T-helper 17 cell (primary cell): Measurements from ENCODE around the gene COX8A. TPM values are rescaled to one million over a fixed set of nuclear protein-coding genes. Genes with fewer than 3 reads are reported as not detected.

Experiments
- ATAC-seq: fragments of 150-1000 bp; cut with Tn5 transposase; 2 replicates; pipeline ENCODE4 v1.10.0; 2021; ENCODE audit warnings: mild to moderate bottlenecking, moderate library complexity
- DNase-seq, 3 donors: peaks; one replicate each; pipeline versions ENCODE4 v3.0.0 to v3.0.0-alpha.2; 2020 to 2021
- H3K9me3 ChIP-seq: one replicate; pipeline ENCODE4 v1.7.0; 2013; ENCODE audit warnings: low read length, mild to moderate bottlenecking; ENCODE audit not compliant: control insufficient read depth, poor library complexity, severe bottlenecking
- H3K27ac Mint-ChIP-seq: one replicate; pipeline ENCODE4 v1.8.0; 2022; ENCODE audit warnings: mild to moderate bottlenecking, moderate library complexity, mixed read lengths
- H3K27me3 Mint-ChIP-seq: one replicate; pipeline ENCODE4 v1.8.0; 2022; ENCODE audit warnings: mixed read lengths
- H3K36me3 Mint-ChIP-seq: one replicate; pipeline ENCODE4 v1.8.0; 2022; ENCODE audit warnings: low read depth, mixed read lengths
- H3K4me1 Mint-ChIP-seq: one replicate; pipeline ENCODE4 v1.8.0; 2022; ENCODE audit warnings: mild to moderate bottlenecking, mixed read lengths
- H3K4me3 Mint-ChIP-seq: one replicate; pipeline ENCODE4 v1.8.0; 2022; ENCODE audit warnings: mild to moderate bottlenecking, moderate library complexity, mixed read lengths
- total RNA-seq, 4 donors: library from RNA in 2 of 4; stranded (reverse) in 2 of 4; gene quantifications; one replicate each; pipeline ENCODE4 v1.2.3 and lab custom pipeline; 2022 to 2026

COX8A gene, protein sequence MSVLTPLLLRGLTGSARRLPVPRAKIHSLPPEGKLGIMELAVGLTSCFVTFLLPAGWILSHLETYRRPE
- total RNA-seq (100 to 1,000 TPM; 108 to 129 TPM), total RNA-seq (lab: John Stamatoyannopoulos, UW) (17.9 to 38.2 reads per million in 2 donors)

DNA sequence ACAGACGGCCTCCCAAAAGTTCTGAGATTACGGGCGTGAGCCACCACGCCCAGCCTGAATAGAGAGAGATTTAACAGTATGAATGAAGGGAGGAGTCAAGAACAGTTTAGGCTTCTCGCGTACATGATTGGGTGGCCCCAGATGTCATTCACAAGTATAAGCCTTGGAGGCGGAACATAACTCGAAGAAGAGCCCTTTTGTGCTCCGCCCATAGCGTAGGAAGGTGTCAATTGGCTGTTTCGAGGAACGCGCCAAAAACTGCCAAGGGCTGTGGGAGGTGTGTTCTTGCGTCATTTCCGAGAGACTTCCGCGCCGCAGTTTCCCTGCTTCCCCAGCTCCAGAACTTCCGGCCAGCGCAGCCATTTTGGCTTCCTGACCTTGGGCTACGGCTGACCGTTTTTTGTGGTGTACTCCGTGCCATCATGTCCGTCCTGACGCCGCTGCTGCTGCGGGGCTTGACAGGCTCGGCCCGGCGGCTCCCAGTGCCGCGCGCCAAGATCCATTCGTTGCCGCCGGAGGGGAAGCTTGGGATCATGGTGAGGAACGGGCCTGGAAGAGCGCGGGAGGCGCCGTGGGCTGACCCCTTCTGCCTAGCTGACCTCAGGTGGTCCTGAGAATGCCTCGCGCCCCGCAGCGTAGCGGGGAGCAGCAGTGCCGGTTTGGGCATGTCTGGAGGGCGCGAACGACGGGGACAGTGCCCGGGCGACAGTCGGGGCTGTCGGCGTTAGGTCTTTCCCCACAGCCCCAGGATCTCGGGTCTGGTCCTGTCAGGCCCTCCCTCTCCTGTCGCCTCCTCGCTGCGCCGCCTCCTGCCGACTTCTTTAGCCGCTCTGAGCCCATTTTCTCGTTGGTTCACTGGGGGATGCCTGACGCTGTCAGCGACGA lies at the start of gene COX8A:
Gene COX8A, plus strand, starts transcription at position 362 of the 885 bp plus-strand sequence. Its CDS starts 61 bp downstream, at position 423.
- Mint-ChIP-seq H3K27me3 (peaks cover 3% of the 10 kb centered on the region), H3K4me1 (peaks cover 21% of the 10 kb centered on the region), H3K36me3 (no peaks in the 10 kb centered on the region), H3K27ac (peak within 1 kb of the TSS; percentile 95), H3K4me3 (peak within 1 kb of the TSS; percentile 99)
- ATAC-seq (peak; percentile 99), DNase-seq (peak; percentile 81 to 90 (median 85))
- no peaks in the 10 kb centered on the region for H3K9me3 ChIP-seq

DNA sequence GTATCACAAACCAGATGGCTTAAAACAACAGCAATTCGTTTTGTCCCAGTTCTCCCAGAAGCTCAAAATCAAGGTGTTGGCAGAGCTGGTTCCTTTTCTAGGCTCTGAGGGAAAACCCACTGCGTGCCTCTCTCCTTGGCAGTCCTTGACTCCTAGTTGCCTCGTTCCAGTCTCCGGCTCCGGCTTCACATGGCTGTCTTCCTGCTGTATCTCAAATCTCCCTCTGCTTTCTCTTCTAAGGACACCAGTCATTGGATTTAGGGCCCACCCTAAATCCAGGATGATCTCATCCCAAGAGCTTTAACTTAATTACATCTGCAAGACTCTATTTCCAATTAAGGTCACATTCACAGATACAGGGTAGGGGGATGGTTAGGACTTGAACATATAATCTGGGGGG lies 44.8 kb upstream of the COX8A start:
- ATAC-seq = no peak
- Mint-ChIP-seq H3K27ac (no peak overlapping the region), H3K27me3 (no peaks in the 10 kb centered on the region), H3K36me3 (no peaks in the 10 kb centered on the region), H3K4me1 (peaks cover 3% of the 10 kb centered on the region), H3K4me3 (no peak overlapping the region)
- DNase-seq = no peak
- no peaks in the 10 kb centered on the region for H3K9me3 ChIP-seq

DNA sequence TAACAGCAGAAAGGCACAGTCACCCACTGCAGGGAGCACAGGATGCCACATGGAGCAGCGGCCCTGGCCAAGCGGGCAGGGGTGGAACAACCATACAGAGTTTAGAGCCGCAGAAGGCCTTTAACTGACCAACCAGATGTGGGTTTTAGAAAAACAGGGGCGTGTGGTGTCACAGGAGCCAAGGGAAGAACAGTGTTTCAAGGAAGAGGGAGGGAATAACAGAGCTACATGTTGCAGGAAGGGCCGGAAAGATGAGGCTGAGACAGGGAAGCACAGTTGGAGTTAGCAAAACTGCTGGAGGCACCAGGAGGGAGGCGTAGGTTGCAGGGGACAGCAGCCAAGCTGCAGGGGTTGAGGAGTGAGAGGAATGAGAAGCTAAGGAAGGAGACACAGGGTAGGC lies 43.4 kb upstream of the COX8A start:
- Mint-ChIP-seq H3K36me3 (no peaks in the 10 kb centered on the region), H3K27ac (no peak overlapping the region), H3K4me1 (peaks cover 3% of the 10 kb centered on the region), H3K27me3 (no peaks in the 10 kb centered on the region), H3K4me3 (no peak overlapping the region)
- ATAC-seq (no peak), DNase-seq (no peak)
- no peaks in the 10 kb centered on the region for H3K9me3 ChIP-seq

DNA sequence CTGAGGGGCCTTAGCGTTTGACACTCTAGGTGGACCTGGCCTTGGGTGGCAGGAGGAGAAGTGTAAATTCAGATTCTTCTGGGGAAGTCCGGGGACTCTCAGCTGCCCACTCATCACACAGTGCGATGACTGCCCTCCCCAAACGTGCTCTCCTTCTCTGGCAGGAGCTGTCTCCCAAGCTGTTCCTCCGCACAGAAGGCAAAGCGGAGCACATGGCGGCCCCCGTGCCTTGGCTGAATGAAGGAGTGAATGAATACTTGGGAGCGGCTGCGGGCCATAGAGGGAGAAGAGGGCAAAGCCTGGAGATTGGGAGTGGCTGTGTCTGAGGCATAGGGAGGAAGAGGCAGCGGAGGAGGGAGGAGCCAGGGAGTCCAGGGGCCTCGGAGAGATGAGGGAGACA lies 42.5 kb upstream of the COX8A start:
- no peaks in the 10 kb centered on the region for H3K27me3 Mint-ChIP-seq
- H3K4me3 Mint-ChIP-seq = no peak overlapping the region
- H3K27ac Mint-ChIP-seq = no peak overlapping the region
- ATAC-seq (no peak), DNase-seq (no peak)
- H3K36me3 Mint-ChIP-seq = no peaks in the 10 kb centered on the region
- H3K4me1 Mint-ChIP-seq = peaks cover 3% of the 10 kb centered on the region
- no peaks in the 10 kb centered on the region for H3K9me3 ChIP-seq

DNA sequence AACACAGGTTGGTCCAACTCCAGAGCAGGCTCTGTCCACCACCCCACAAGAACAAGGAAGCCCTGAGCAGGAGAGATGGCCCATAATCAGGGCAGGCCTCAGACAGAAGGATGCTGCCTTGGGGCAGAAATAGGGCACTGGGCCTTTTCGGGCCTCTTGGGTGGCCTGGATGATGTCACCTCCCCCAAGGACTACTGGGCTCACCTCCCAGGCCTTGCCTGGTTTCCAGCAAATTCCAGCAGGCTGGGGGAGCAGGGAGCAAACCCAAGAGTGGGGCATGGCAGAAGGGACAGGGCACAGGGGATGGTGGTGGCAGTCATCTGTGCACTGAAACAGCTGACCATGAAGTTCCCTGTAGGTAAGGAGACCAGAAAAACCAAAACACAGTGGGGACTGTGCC lies 41.0 kb upstream of the COX8A start:
- no peak for ATAC-seq
- peaks cover 10% of the 10 kb centered on the region for H3K4me1 Mint-ChIP-seq
- H3K27me3 Mint-ChIP-seq = no peaks in the 10 kb centered on the region
- DNase-seq = no peak
- no peaks in the 10 kb centered on the region for H3K36me3 Mint-ChIP-seq
- no peaks in the 10 kb centered on the region for H3K9me3 ChIP-seq
- H3K27ac Mint-ChIP-seq = no peak overlapping the region
- no peak overlapping the region for H3K4me3 Mint-ChIP-seq

DNA sequence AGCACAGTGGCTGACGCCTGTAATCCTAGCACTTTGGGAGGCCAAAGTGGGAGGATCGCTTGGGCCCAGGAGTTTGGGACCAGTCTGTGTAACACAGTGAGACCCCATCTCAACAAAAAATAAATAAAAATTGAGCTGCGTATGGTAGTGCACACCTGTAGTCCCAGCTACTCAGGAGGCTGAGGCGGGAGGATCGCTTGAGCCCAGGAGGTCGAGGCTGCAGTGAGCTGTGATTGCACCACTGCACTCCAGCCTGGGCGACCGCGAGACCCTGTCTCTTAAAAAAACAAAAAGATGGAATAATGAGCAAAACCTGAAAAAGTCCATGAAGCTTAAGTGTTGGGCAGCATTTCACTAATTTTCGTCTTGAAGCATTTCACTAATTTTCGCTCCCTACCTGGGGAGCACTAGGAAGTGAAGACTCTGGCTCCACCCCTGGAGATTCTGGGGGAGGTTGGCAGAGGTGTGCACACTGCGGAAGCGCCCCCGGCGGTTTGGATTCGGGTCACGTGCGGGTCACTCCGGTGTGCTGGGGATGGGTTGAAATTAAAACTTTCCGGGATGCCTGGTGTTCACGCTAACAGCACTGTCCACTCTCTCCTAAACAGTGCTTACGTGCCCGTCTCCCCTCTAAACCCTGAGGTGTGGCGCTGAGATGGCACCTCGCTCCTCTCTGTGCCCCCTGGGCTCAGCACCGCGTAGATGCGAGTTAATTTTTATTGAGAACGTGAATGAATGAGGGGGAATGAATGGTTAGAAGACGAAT lies 36.5 kb upstream of the COX8A start:
- DNase-seq (no peak), ATAC-seq (peak; percentile 14)
- H3K4me1 Mint-ChIP-seq = peaks cover 22% of the 10 kb centered on the region
- H3K27ac Mint-ChIP-seq = peak overlapping the region; percentile 91
- H3K27me3 Mint-ChIP-seq = no peaks in the 10 kb centered on the region
- H3K9me3 ChIP-seq = no peaks in the 10 kb centered on the region
- H3K36me3 Mint-ChIP-seq = no peaks in the 10 kb centered on the region
- H3K4me3 Mint-ChIP-seq = peak overlapping the region; percentile 96

DNA sequence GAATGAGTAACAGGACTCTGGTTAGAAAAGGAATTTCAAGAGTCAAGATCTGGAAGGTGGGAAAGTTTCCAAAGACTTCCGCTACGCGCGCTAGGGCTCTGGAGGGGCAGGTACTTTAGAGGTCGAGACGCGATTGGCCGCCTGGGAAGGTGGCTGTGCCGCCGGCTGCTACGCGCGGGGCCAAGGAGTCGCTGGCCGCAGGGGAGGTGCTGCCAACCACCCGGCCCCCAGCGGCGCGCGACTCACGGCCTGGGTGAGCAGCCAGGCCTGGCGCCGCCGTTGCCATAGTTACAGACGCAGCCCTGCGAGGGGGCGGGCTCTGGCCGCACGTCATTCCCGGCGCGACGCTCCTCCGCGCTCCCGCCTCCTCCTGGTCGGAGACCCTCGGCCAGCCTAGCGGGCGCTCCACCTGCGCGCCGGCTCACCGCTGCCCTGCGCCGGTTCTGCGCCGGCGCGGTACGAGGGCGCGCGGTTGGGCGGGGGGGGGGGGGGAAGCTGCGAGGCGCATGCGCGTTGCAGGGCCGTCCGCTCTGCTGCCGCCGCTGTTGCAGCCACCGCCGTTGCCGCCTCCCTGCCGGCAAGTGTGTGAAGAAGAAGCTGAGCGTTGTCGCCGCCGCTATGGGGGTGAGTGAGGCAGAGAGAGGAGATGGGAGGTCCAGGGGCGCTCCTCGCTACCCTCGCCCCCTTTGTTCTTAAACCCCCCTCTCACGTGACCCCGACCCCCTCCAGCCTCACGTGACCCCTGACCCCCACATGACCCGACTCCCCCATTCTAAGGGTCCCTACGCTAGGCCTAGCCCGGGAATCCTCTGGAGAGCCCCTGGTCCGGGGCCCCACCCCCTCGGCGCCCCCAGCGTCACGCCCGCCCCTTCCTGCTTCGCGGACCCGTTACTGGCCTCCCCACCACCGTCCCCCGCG lies 35.7 kb upstream of the COX8A start, which contains the start of gene NAA40:
Gene NAA40, plus strand, starts transcription at position 524 of the 918 bp plus-strand sequence. Its CDS starts 95 bp downstream, at position 619.
- no peaks in the 10 kb centered on the region for H3K27me3 Mint-ChIP-seq
- H3K36me3 Mint-ChIP-seq = no peaks in the 10 kb centered on the region
- ATAC-seq (peak; percentile 91), DNase-seq (peak; percentile 79 to 93 (median 92))
- peak within 1 kb of the TSS; percentile 91 for H3K27ac Mint-ChIP-seq
- H3K9me3 ChIP-seq = no peaks in the 10 kb centered on the region
- H3K4me1 Mint-ChIP-seq = peaks cover 22% of the 10 kb centered on the region
- H3K4me3 Mint-ChIP-seq = peak within 1 kb of the TSS; percentile 96

DNA sequence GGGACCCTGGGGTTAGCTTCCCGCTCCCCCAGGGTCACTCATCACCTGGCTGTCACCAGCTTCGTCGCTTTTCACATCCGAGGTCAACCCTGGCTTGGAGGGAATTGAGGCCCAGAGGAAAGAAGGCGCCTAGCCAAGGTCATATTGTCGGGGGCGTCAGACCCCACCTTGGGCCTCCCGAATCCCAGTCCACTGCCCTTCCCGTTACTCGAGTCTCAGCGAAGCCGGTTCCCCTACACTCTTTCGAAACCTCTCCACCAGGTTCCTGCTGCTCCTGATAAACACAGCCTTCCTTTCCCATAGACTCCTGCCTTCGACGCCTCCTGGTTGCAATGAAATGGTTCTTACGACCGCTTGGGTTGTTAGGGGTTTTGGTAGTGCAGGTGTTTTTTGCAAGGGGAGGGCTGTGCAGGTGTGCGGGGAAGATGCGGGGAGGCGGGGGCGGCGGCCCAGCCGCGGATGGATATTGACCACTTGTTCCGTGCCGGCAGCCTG lies 35.0 kb upstream of the COX8A start:
- no peak for ATAC-seq
- no peak for DNase-seq
- H3K27ac Mint-ChIP-seq = peak overlapping the region; percentile 91
- H3K27me3 Mint-ChIP-seq = no peaks in the 10 kb centered on the region
- H3K4me1 Mint-ChIP-seq = peaks cover 26% of the 10 kb centered on the region
- peak overlapping the region; percentile 96 for H3K4me3 Mint-ChIP-seq
- no peaks in the 10 kb centered on the region for H3K9me3 ChIP-seq
- H3K36me3 Mint-ChIP-seq = no peaks in the 10 kb centered on the region

DNA sequence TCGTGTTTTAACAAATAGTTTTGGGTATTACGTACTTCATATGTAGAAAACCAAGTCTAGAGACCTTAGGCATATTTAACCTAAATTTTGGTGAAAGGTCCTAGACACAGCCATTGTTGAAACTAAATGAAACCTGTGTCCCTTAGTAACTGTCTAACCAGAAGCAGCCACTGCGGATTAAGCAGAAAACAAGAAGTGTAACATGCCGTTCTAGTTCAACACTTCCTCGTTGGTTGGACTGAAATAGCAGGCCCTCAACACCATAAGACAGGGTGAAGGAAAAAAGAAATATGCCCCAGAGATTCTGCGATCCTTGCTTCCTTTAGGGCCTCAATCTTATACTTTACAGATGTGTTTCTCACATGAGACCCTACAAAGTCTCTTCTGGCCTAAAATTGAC lies 33.6 kb upstream of the COX8A start:
- Mint-ChIP-seq H3K4me3 (peak overlapping the region; percentile 28), H3K4me1 (peaks cover 27% of the 10 kb centered on the region), H3K27ac (peak overlapping the region; percentile 91), H3K27me3 (no peaks in the 10 kb centered on the region), H3K36me3 (no peaks in the 10 kb centered on the region)
- DNase-seq = no peak
- H3K9me3 ChIP-seq = no peaks in the 10 kb centered on the region
- no peak for ATAC-seq

DNA sequence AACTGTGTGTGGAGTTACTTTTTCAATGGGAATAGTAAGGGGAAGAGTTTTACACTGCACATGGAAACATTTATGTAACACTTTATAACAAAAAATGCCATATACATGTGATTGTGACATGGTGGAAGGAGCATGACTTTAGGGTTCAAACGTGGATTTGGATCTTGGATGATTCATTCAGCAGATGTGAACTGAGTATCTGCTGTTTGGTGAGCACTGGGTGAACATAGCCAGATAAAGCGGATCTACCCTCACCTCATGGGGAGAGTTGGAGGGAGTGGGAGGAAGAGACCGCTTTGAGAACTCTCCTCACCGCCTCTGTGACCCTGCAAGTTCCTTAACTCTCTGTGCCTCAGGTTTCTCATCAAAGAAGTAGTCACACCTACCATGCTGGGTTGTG lies 32.5 kb upstream of the COX8A start:
- Mint-ChIP-seq H3K4me1 (peaks cover 29% of the 10 kb centered on the region), H3K4me3 (no peak overlapping the region), H3K36me3 (no peaks in the 10 kb centered on the region), H3K27ac (peak overlapping the region; percentile 37), H3K27me3 (no peaks in the 10 kb centered on the region)
- DNase-seq = no peak
- ATAC-seq = no peak
- no peaks in the 10 kb centered on the region for H3K9me3 ChIP-seq

DNA sequence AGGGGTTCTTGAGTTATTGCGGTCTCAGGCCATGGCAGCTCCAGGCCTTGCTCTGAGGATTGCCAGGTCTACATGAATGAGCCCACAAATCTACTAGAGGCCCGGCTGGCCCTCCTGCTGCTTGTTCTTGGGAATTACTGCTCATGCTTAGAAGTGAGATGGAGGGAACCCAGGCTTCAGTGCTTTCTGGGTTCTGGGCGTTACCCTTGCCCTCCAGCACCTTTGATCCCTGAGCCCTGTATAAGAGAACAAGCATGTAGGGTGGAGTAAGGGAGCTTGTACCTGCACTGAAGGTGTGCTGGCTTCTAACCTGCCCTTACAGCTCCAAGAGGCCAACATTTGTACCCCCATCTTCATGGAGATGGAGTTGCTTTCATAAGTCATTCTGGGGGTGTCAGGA lies 31.6 kb upstream of the COX8A start:
- ATAC-seq = no peak
- Mint-ChIP-seq H3K4me1 (peaks cover 27% of the 10 kb centered on the region), H3K27ac (no peak overlapping the region), H3K4me3 (no peak overlapping the region), H3K36me3 (no peaks in the 10 kb centered on the region), H3K27me3 (no peaks in the 10 kb centered on the region)
- DNase-seq = no peak
- no peaks in the 10 kb centered on the region for H3K9me3 ChIP-seq

DNA sequence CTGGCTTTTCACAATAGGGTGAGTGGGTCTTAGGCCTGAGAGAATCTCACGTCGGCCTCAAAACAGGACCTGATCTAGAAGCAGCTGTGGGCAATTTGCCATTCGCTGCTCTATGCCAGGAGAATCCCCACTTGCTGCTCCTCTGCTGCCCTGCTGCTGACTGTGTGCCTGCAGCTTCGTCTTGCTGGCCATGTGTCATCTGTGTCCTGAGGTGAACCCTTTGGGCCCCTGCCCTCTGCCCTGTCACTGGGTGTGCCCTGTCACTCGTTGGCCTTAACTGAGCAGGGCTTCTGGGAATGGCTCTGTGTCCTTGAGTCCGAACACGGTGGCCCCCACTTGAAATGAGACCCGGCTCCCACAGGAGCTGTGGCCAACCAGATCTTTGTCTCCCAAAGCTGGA lies 29.4 kb upstream of the COX8A start:
- Mint-ChIP-seq H3K4me3 (no peak overlapping the region), H3K27ac (no peak overlapping the region), H3K36me3 (no peaks in the 10 kb centered on the region), H3K4me1 (peaks cover 15% of the 10 kb centered on the region), H3K27me3 (no peaks in the 10 kb centered on the region)
- no peaks in the 10 kb centered on the region for H3K9me3 ChIP-seq
- DNase-seq = no peak
- no peak for ATAC-seq
